Trophoblast cell (in vitro differentiated cells and primary cell): ENCODE data around the gene PCLAF.
A peak's percentile ranks its signal among the peaks of the same experiment; 100 is the strongest.
"Not testable (repeated sequence)": the region's sequence is repeated elsewhere in the genome, so short reads cannot be mapped to it uniquely, and the experiment has no call there.

Experiments
- DNase-seq, 2 donors: peaks; one replicate each; pipeline ENCODE4 v3.0.0-alpha.2; 2016
- H2AFZ ChIP-seq: 2 replicates; pipeline ENCODE4 v1.6.1; 2013; ENCODE audit warnings: low read length, moderate library complexity, mild to moderate bottlenecking; ENCODE audit not compliant: insufficient read depth, poor library complexity
- H2AK5ac ChIP-seq: 2 replicates; pipeline ENCODE4 v1.6.1; 2013; ENCODE audit warnings: mild to moderate bottlenecking, low read length
- H2BK120ac ChIP-seq: 2 replicates; pipeline ENCODE4 v1.6.1; 2013; ENCODE audit warnings: low read length, mild to moderate bottlenecking, moderate library complexity; ENCODE audit not compliant: insufficient read depth, poor library complexity
- H2BK12ac ChIP-seq: 2 replicates; pipeline ENCODE4 v1.6.1; 2013; ENCODE audit warnings: mild to moderate bottlenecking, low read length, moderate library complexity
- H2BK5ac ChIP-seq: 2 replicates; pipeline ENCODE4 v1.6.1; 2013; ENCODE audit warnings: low read length, low read depth, moderate library complexity, mild to moderate bottlenecking; ENCODE audit not compliant: poor library complexity
- H3K14ac ChIP-seq: 2 replicates; pipeline ENCODE4 v1.6.1; 2013; ENCODE audit warnings: mild to moderate bottlenecking, low read length
- H3K18ac ChIP-seq: 2 replicates; pipeline ENCODE4 v1.6.1; 2013; ENCODE audit warnings: mild to moderate bottlenecking, low read length
- H3K23ac ChIP-seq: 2 replicates; pipeline ENCODE4 v1.6.1; 2013; ENCODE audit warnings: low read length
- H3K27ac ChIP-seq: 2 replicates; pipeline ENCODE4 v1.5.1; 2013; ENCODE audit warnings: low read depth, mild to moderate bottlenecking, inconsistent platforms, low read length, moderate library complexity
- H3K27me3 ChIP-seq: 2 replicates; pipeline ENCODE4 v1.6.1; 2013; ENCODE audit warnings: inconsistent platforms, mild to moderate bottlenecking, low read length, moderate library complexity; ENCODE audit not compliant: insufficient read depth
- H3K36me3 ChIP-seq, 2 experiments: 1 replicate in 1 of 2; 2 replicates in 1 of 2; pipeline ENCODE4 v1.6.1; 2013; ENCODE audit warnings: low read length in 2 of 2, mild to moderate bottlenecking in 2 of 2, moderate library complexity in 1 of 2; ENCODE audit not compliant: insufficient read depth in 2 of 2, control insufficient read depth in 1 of 2
- H3K4ac ChIP-seq: 2 replicates; pipeline ENCODE4 v1.6.1; 2013; ENCODE audit warnings: low read depth, mild to moderate bottlenecking, low read length, moderate library complexity
- H3K4me1 ChIP-seq, 2 experiments: 1 replicate in 1 of 2; 2 replicates in 1 of 2; pipeline ENCODE4 v1.6.1; 2013; ENCODE audit warnings: low read length in 2 of 2, mild to moderate bottlenecking in 2 of 2, moderate library complexity in 1 of 2; ENCODE audit not compliant: insufficient read depth in 2 of 2, control insufficient read depth in 1 of 2
- H3K4me2 ChIP-seq: 2 replicates; pipeline ENCODE4 v1.6.1; 2013; ENCODE audit warnings: inconsistent platforms, mild to moderate bottlenecking, low read length, moderate library complexity
- H3K4me3 ChIP-seq: 2 replicates; pipeline ENCODE4 v1.5.1; 2013; ENCODE audit warnings: mild to moderate bottlenecking, low read depth, low read length, inconsistent platforms
- H3K79me1 ChIP-seq: one replicate; pipeline ENCODE4 v1.6.1; 2013; ENCODE audit warnings: low read length
- H3K79me2 ChIP-seq: 2 replicates; pipeline ENCODE4 v1.6.1; 2013; ENCODE audit warnings: low read length, mild to moderate bottlenecking; ENCODE audit not compliant: control insufficient read depth, insufficient read depth, poor library complexity
- H3K9ac ChIP-seq: 2 replicates; pipeline ENCODE4 v1.6.1; 2013; ENCODE audit warnings: mild to moderate bottlenecking, low read length
- H3K9me3 ChIP-seq: 2 replicates; pipeline ENCODE4 v1.6.1; 2013; ENCODE audit warnings: low read depth, mild to moderate bottlenecking, control low read depth, inconsistent platforms, low read length; ENCODE audit not compliant: insufficient read depth
- H4K12ac ChIP-seq: 2 replicates; pipeline ENCODE4 v1.6.1; 2013; ENCODE audit warnings: low read depth, mild to moderate bottlenecking, low read length, moderate library complexity
- H4K8ac ChIP-seq: 2 replicates; pipeline ENCODE4 v1.6.1; 2013; ENCODE audit warnings: low read depth, mild to moderate bottlenecking, low read length, moderate library complexity
- H4K91ac ChIP-seq: one replicate; pipeline ENCODE4 v1.6.1; 2013; ENCODE audit warnings: low read depth, mild to moderate bottlenecking, low read length, moderate library complexity
- WGBS: extraction: QIAGEN DNeasy Blood & Tissue Kit; methylation state at CpG from one replicate; pipeline ENCODE4 v1.1.7; 2013; ENCODE audit warnings: missing lambda C conversion rate; ENCODE audit not compliant: insufficient read length, insufficient coverage; ENCODE audit errors: extremely low coverage; 5-methylcytosine and 5-hydroxymethylcytosine counted together

PCLAF gene

DNA sequence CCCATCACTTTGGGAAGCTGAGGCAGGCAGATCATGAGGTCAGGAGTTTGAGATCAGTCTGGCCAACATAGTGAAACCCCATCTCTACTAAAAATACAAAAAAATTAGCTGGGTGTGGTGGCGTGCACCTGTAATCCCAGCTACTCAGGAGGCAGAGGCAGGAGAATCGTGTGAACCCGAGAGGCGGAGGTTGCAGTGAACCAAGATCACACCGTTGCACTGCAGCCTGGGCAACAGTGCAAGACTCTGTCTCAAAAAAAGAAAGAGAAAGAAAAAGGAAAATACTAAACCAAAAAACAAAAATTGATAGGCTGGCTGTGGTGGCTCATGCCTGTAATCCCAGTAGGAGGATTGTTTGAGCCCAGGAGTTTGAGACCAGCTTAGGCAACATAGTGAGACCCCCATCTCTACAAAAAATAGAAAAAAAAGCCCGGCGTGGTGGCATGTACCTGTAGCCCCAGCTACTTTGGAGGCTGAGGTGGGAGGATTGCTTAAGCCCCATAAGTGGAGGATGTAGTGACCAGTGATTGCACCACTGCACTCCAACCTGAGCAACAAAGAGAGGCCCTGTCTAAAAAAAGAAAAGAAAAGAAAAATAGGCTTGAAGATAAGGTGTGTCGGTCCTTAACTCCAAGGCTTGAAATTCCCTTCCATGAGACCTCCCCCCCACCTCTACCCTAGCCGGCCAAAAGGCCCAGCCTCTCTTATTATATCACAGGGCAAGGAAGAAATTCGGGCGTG lies 941 bp downstream of the PCLAF start:
- H2AFZ ChIP-seq: peak overlapping the region; percentile 69
- H3K4ac ChIP-seq, H4K12ac ChIP-seq, H3K23ac ChIP-seq, H3K79me1 ChIP-seq, H4K91ac ChIP-seq, H3K27me3 ChIP-seq, H3K27ac ChIP-seq, H3K79me2 ChIP-seq, H2BK12ac ChIP-seq, H4K8ac ChIP-seq, H3K4me1 ChIP-seq, H2BK120ac ChIP-seq, H3K36me3 ChIP-seq, DNase-seq, H3K9me3 ChIP-seq, H3K18ac ChIP-seq, H2BK5ac ChIP-seq, H2AK5ac ChIP-seq: not testable (repeated sequence)
- peak overlapping the region; percentile 71 for H3K14ac ChIP-seq
- peak overlapping the region; percentile 74 for H3K4me3 ChIP-seq
- peak overlapping the region; percentile 63 for H3K4me2 ChIP-seq
- peak overlapping the region; percentile 15 for H3K9ac ChIP-seq
- WGBS: no CpG with 5 or more reads among the region's 11 CpGs

DNA sequence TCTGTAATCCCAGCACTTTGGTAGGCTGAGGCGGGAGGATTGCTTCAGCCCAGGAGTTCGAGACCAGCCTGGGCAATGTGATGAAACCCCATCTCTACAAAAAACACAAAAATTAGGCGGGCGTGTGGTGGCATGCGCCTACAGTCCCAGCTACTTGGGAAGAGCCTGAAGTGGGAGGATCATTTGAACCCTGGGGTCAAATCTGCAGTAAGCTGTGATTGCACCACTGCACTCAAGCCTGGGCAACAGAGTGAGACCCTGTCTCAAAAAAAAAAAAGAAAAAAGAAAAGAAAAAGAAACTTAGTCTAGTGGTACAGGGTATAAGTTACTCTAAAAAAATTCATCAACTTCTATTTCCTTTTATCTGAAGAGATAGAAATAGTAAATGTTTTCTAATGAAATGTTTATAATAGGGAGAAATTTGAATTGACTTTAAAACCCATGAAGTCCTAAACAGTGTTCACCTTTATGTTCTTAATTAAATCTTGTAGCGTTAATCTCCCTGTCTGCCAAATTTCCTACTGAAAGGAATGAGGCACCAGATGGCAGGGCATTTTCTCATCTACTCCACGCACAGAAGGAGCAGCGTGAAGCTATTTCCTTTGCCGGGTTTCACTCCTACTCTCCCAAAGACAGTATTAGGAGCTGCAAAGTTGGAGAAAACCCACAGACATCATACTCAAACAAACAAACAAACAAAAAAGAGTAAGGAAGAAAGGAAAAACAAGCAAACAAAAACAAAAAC lies 1.9 kb downstream of the PCLAF start:
- no CpG with 5 or more reads among the region's 9 CpGs for WGBS
- H3K9ac ChIP-seq: no peak overlapping the region

DNA sequence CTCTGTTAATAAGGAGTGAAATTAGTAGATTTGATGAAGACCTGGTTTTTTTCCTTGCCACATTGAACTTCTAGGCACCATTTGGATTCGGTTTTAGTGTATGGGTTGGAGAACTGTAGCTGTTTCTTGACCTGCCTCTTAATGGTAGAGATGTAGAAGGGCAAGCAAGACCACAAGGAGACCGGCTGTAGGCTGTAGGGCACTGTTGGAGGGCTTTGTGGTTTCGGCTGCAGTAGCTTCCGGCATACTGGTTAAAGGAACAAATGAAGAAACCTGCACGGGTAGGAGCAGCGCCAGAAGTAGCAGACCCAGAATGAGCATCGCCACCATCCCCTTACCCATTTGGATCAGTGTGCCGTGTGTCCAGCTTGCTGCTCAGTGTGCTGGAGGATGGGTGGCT lies 7.9 kb downstream of the PCLAF start:
- DNase-seq: no peak
- Histone ChIP-seq H3K4me1 (no peaks in the 10 kb centered on the region), H2BK12ac (no peak overlapping the region), H2BK120ac (no peak overlapping the region), H3K14ac (no peak overlapping the region), H4K91ac (no peak overlapping the region), H3K36me3 (peaks cover 15 to 17% of the 10 kb centered on the region in 2 experiments), H4K12ac (no peak overlapping the region), H3K79me1 (no peaks in the 10 kb centered on the region), H3K9me3 (no peaks in the 10 kb centered on the region), H3K27ac (no peak overlapping the region), H3K23ac (no peak overlapping the region), H2AFZ (no peak overlapping the region), H3K79me2 (no peaks in the 10 kb centered on the region), H4K8ac (no peak overlapping the region), H2BK5ac (no peak overlapping the region), H3K27me3 (no peaks in the 10 kb centered on the region), H3K9ac (no peak overlapping the region), H3K4me3 (no peak overlapping the region), H3K4ac (no peak overlapping the region), H3K18ac (no peak overlapping the region), H2AK5ac (no peak overlapping the region), H3K4me2 (no peak overlapping the region)
- WGBS: no CpG with 5 or more reads among the region's 8 CpGs

More for the DNA sequence above, 1.9 kb downstream of the PCLAF start:
- DNase-seq: no peak
- H2BK5ac ChIP-seq: no peak overlapping the region
- H3K79me2 ChIP-seq: peaks cover 6% of the 10 kb centered on the region
- H3K27me3 ChIP-seq: no peaks in the 10 kb centered on the region
- no peak overlapping the region for H3K4me2 ChIP-seq
- no peak overlapping the region for H3K27ac ChIP-seq
- H3K18ac ChIP-seq: no peak overlapping the region
- H3K36me3 ChIP-seq: peaks cover 6 to 9% of the 10 kb centered on the region in 2 experiments
- H2BK12ac ChIP-seq: no peak overlapping the region
- peaks cover 4% of the 10 kb centered on the region for H3K79me1 ChIP-seq
- H3K4me3 ChIP-seq: no peak overlapping the region
- H2AFZ ChIP-seq: no peak overlapping the region
- peaks cover 0 to 3% of the 10 kb centered on the region in 2 experiments for H3K4me1 ChIP-seq
- no peak overlapping the region for H2AK5ac ChIP-seq
- H4K8ac ChIP-seq: no peak overlapping the region
- H3K9me3 ChIP-seq: no peaks in the 10 kb centered on the region
- H3K4ac ChIP-seq: no peak overlapping the region
- no peak overlapping the region for H4K12ac ChIP-seq
- no peak overlapping the region for H3K14ac ChIP-seq
- no peak overlapping the region for H2BK120ac ChIP-seq
- H3K23ac ChIP-seq: no peak overlapping the region
- H4K91ac ChIP-seq: no peak overlapping the region

DNA sequence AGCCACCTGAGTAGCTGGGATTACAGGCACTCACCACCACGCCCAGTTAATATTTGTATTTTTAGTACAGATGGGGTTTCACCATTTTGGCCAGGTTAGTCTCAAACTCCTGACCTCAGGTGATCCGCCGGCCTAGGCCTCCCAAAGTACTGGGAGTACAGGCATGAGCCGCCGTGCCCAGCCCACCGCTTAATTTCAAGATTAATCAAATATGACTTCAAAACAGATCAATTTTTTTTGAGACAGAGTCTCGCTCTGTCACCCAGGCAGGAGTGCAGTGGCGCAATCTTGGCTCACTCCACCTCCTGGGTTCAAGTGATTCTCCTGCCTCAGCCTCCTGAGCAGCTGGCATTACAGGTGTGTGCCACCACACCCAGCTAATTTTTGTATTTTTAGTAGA lies 9.9 kb downstream of the PCLAF start:
- not testable (repeated sequence) for H3K4me2 ChIP-seq, H3K79me2 ChIP-seq, H4K8ac ChIP-seq, H3K18ac ChIP-seq, H3K4me3 ChIP-seq, H2AK5ac ChIP-seq, H3K4ac ChIP-seq, H3K9me3 ChIP-seq, H4K91ac ChIP-seq, H3K27ac ChIP-seq, H2BK12ac ChIP-seq, H3K4me1 ChIP-seq, H2BK5ac ChIP-seq, H3K14ac ChIP-seq, H4K12ac ChIP-seq, H3K27me3 ChIP-seq, DNase-seq, H3K23ac ChIP-seq, H2BK120ac ChIP-seq, H3K79me1 ChIP-seq, H2AFZ ChIP-seq, H3K9ac ChIP-seq
- peaks cover 14 to 17% of the 10 kb centered on the region in 2 experiments for H3K36me3 ChIP-seq
- WGBS: no CpG with 5 or more reads among the region's 8 CpGs
